ENCODE data around the gene DCAF4. TPM values are rescaled to one million over a fixed set of nuclear protein-coding genes. Genes with fewer than 3 reads are reported as not detected.

Gene DCAF4
- total and polyA plus RNA-seq, 2 of the 4 experiments (the other 2 are of a cell fraction): 28.8 to 29.4 TPM

- no peak overlapping the region for H2AFZ ChIP-seq (replicated peaks; ENCODE audit: low read length, poor library complexity)
- peaks cover 3% of the 10 kb centered on the region; the same call in 1 of the 2 replicates for H4K20me1 ChIP-seq (ENCODE audit: insufficient read depth, low read length)
- H3K4me1 ChIP-seq (ENCODE audit: control insufficient read depth, insufficient read depth, low read length): 0 out of 2 replicates have a peak, but pooled peaks cover 3% of the 10 kb centered on the region
- no peak overlapping the region for H3K27ac ChIP-seq (ENCODE audit: insufficient read depth, low read length)
- H3K14ac ChIP-seq (replicated peaks; ENCODE audit: low read depth, low read length): no peak overlapping the region
- ATAC-seq (ENCODE audit: low read depth) (no peak), DNase-seq (no peak)
- no peak overlapping the region for H3K4me3 ChIP-seq (ENCODE audit: insufficient read depth, low read depth, low read length)
- WGBS, 2 experiments (ENCODE audit: extremely low coverage in 2 of 2, insufficient read length in 1 of 2): 100% methylated on average over 3 of the region's 15 CpGs; no CpG with 5 or more reads in 1 of the 2 experiments
- no peak overlapping the region for H3K4me2 ChIP-seq (ENCODE audit: low read depth, low read length)
- H3K9ac ChIP-seq (ENCODE audit: low read depth, low read length): no peak overlapping the region
- no peak overlapping the region for H2BK120ac ChIP-seq (ENCODE audit: low read depth, low read length)
- H3K23ac ChIP-seq (ENCODE audit: low read depth, low read length): no peak overlapping the region
- no peak overlapping the region for H4K8ac ChIP-seq (ENCODE audit: low read depth in 2 of 2, low read length in 2 of 2)
- H3K27me3 ChIP-seq (ENCODE audit: control insufficient read depth, insufficient read depth, low read length): no peaks in the 10 kb centered on the region
- intact Hi-C loops (cut with micrococcal nuclease): no loop called here
- H2BK20ac ChIP-seq (ENCODE audit: low read depth, low read length): no peak overlapping the region
- no TSS peak for BruUV-seq (replicated peaks)
- no peaks in the 10 kb centered on the region for H3K79me1 ChIP-seq (ENCODE audit: low read depth in 1 of 2, low read length in 2 of 2)
- in situ Hi-C loops (cut with MboI; ENCODE audit: low sequenced_read_pairs): no loop called here
- H2AK5ac ChIP-seq (ENCODE audit: low read depth, low read length): no peak overlapping the region
- dilution Hi-C loops (cut with HindIII; ENCODE audit: low sequenced_read_pairs, unreplicated experiment): no loop called here
- H3K56ac ChIP-seq (ENCODE audit: extremely low read depth, insufficient read depth, low read length): no peak overlapping the region
- peaks cover 32% of the 10 kb centered on the region for H3K36me3 ChIP-seq (ENCODE audit: control insufficient read depth, insufficient read depth, low read length)
- H3K18ac ChIP-seq (ENCODE audit: low read depth, low read length): no peak overlapping the region
- no peaks in the 10 kb centered on the region for H3K9me3 ChIP-seq (ENCODE audit: control insufficient read depth, insufficient read depth, low read length)
- no peak overlapping the region for H4K5ac ChIP-seq (ENCODE audit: low read depth, low read length)
- no peak overlapping the region for H2BK15ac ChIP-seq (ENCODE audit: low read depth, low read length)
- no peak overlapping the region for H3K4ac ChIP-seq (ENCODE audit: low read depth, low read length)
- TF ChIP-seq RFX5 (IDR thresholded peaks at IDR 0.05; ENCODE audit: low read depth, low read length): no peak
- no peak for TF ChIP-seq RAD21 (IDR thresholded peaks at IDR 0.05; ENCODE audit: low read length)
- TF ChIP-seq FOS (IDR thresholded peaks at IDR 0.05; ENCODE audit: low read depth, low read length): no peak
- TF ChIP-seq MXI1 (IDR thresholded peaks at IDR 0.05; ENCODE audit: borderline replicate concordance, low read depth, low read length): no peak
- TF ChIP-seq NFE2L2 (IDR thresholded peaks at IDR 0.05; ENCODE audit: low read depth, low read length): no peak
- TF ChIP-seq CEBPB (IDR thresholded peaks at IDR 0.05; ENCODE audit: low read depth, low read length): no peak
- no peak for TF ChIP-seq MAZ (IDR thresholded peaks at IDR 0.05; ENCODE audit: borderline replicate concordance, low read depth, low read length)
- no peak for TF ChIP-seq POLR2A (IDR thresholded peaks at IDR 0.05; ENCODE audit: low read depth, low read length)
- TF ChIP-seq CHD1 (IDR thresholded peaks at IDR 0.05; ENCODE audit: low read depth, low read length): no peak
- no peak for TF ChIP-seq ELK1 (IDR thresholded peaks at IDR 0.05; ENCODE audit: borderline replicate concordance, low read depth, low read length)
- TF ChIP-seq SMC3 (IDR thresholded peaks at IDR 0.05; ENCODE audit: low read depth, low read length): no peak
- no peak for TF ChIP-seq CTCF (conservative IDR thresholded peaks at IDR 0.05; ENCODE audit: low read depth, low read length)
- no peak for TF ChIP-seq USF2 (IDR thresholded peaks at IDR 0.05; ENCODE audit: low read depth, low read length)
- TF ChIP-seq MAFK (IDR thresholded peaks at IDR 0.05; ENCODE audit: low read depth, low read length): no peak
- TF ChIP-seq RCOR1 (IDR thresholded peaks at IDR 0.05; ENCODE audit: insufficient replicate concordance, low read length): no peak
- no peak for TF ChIP-seq BHLHE40 (IDR thresholded peaks at IDR 0.05; ENCODE audit: low read depth, low read length)
- H4K91ac ChIP-seq (ENCODE audit: insufficient read depth, low read depth, low read length): no peak overlapping the region
- H2BK5ac ChIP-seq (ENCODE audit: low read depth, low read length, poor library complexity, severe bottlenecking): no peak overlapping the region
- CTCF ChIA-PET: interaction anchor here (0.8 kb wide), 1 partner anchor 445 kb away, joined by 3 read pairs; no protein-coding TSS in a partner anchor
- POLR2A ChIA-PET (ENCODE audit: unreplicated experiment): no interaction called here
- H2AK9ac ChIP-seq (replicated peaks; ENCODE audit: low read depth, low read length, poor library complexity): peak overlapping the region; percentile 15
- H3K9me1 ChIP-seq (ENCODE audit: insufficient read depth, low read length): peaks cover 7% of the 10 kb centered on the region; the same call in 1 of the 2 replicates
Observed at GRCh38 chr14:72958548-72958947, 32.3 kb downstream of the DCAF4 start.

Data from IMR-90 (cell line).